Thyroid gland (tissue), 4 donors: ENCODE data around the gene FAM118B.

Experiments used
- CTCF ChIP-seq, 6 experiments: fragments of 200-600 bp in 3 of 6; fragments of 450-650 bp in 3 of 6; sonication (generic) in 3 of 6; IDR thresholded peaks; one replicate each; pipeline ENCODE4 v1.5.1; 2016 to 2019; ENCODE audit warnings: antibody characterized with exemption in 6 of 6, mild to moderate bottlenecking in 2 of 6, inconsistent platforms in 1 of 6, moderate library complexity in 1 of 6
- POLR2A ChIP-seq, 2 donors: fragments of 450-650 bp; IDR thresholded peaks; one replicate each; pipeline ENCODE4 v1.6.1; 2017; ENCODE audit warnings: antibody characterized with exemption in 2 of 2, mild to moderate bottlenecking in 2 of 2, moderate library complexity in 1 of 2

- TF ChIP-seq CTCF (IDR thresholded peaks at IDR 0.05): no peak
- TF ChIP-seq POLR2A (IDR thresholded peaks at IDR 0.05): no peak
Observed at GRCh38 chr11:126172596-126173038, 39.0 kb upstream of the FAM118B start.
